HS-5 (cell line): Measurements from ENCODE around the gene LYG2.
"Not testable (repeated sequence)": the region's sequence is repeated elsewhere in the genome, so short reads cannot be mapped to it uniquely, and the experiment has no call there.

Experiments used
- DNase-seq: peaks from one replicate; pipeline ENCODE4 v3.0.0-alpha.2; 2012; ENCODE audit warnings: low read depth

LYG2 gene

GRCh38 chr2:99200076-99200800 is 55.2 kb downstream of the LYG2 start:
- DNase-seq, result no peak

GRCh38 chr2:99198103-99198841 is 57.2 kb downstream of the LYG2 start:
- DNase-seq, result no peak

GRCh38 chr2:99192364-99192763 is 63.1 kb downstream of the LYG2 start:
- not testable (repeated sequence) for DNase-seq
